Measurements from ENCODE around the gene CSDE1.

DNA sequence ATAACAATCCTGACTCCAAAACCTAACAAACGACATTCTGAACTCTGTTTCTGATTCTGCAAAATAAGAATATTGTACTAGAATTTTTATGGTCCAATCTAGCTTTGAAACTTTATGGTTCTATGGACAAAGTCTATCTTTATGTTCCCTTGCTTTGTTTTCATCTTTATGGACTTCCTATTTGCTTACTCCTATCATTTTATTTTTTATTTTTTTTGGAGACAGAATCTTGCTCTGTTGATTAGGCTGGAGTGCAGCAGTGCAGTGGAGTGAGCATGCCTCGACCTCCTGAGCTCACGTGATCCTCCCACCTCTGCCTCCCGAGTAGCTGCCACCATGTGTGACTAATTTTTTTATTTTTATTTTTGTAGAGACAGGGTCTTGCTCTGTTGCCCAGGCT, 44.8 kb downstream of the CSDE1 start:
- TF ChIP-seq, protein P1, sequence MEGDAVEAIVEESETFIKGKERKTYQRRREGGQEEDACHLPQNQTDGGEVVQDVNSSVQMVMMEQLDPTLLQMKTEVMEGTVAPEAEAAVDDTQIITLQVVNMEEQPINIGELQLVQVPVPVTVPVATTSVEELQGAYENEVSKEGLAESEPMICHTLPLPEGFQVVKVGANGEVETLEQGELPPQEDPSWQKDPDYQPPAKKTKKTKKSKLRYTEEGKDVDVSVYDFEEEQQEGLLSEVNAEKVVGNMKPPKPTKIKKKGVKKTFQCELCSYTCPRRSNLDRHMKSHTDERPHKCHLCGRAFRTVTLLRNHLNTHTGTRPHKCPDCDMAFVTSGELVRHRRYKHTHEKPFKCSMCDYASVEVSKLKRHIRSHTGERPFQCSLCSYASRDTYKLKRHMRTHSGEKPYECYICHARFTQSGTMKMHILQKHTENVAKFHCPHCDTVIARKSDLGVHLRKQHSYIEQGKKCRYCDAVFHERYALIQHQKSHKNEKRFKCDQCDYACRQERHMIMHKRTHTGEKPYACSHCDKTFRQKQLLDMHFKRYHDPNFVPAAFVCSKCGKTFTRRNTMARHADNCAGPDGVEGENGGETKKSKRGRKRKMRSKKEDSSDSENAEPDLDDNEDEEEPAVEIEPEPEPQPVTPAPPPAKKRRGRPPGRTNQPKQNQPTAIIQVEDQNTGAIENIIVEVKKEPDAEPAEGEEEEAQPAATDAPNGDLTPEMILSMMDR (IDR thresholded peaks at IDR 0.05; ENCODE audit: insufficient read depth, low read depth, low read length), result no peak
- no peak for TF ChIP-seq EZH2 (IDR thresholded peaks at IDR 0.05; ENCODE audit: insufficient read depth, low read length)

Measured in astrocyte (in vitro differentiated cells and primary cell).